Neural cell (in vitro differentiated cells): Measurements from ENCODE around the gene PREP. TPM values are rescaled to one million over a fixed set of nuclear protein-coding genes. Genes with fewer than 3 reads are reported as not detected.

Experiments
- H2AFZ ChIP-seq: fragments of 200-600, 300-800 bp; sonication (generic), shearing (Covaris generic); 2 replicates; pipeline ENCODE4 v1.6.0; 2014; ENCODE audit warnings: low read depth, mild to moderate bottlenecking, antibody characterized with exemption, low read length, moderate library complexity
- H3F3A ChIP-seq: fragments of 200-600 bp; shearing (Covaris generic); 2 replicates; pipeline ENCODE4 v1.6.1; 2016; ENCODE audit warnings: mild to moderate bottlenecking, moderate library complexity, mixed read lengths, antibody characterized with exemption, low read length; ENCODE audit not compliant: insufficient read depth, poor library complexity, severe bottlenecking
- H3K27ac ChIP-seq: fragments of 200-600, 300-800 bp; sonication (generic), shearing (Covaris generic); 2 replicates; pipeline ENCODE4 v1.5.1; 2014; ENCODE audit warnings: mild to moderate bottlenecking, low read length, moderate library complexity
- H3K27me3 ChIP-seq: fragments of 300-800, 200-600 bp; sonication (generic), shearing (Covaris generic); 2 replicates; pipeline ENCODE4 v1.6.0; 2014; ENCODE audit warnings: mild to moderate bottlenecking, low read depth, low read length, moderate library complexity; ENCODE audit not compliant: insufficient read depth
- H3K36me3 ChIP-seq: fragments of 300-800, 200-600 bp; sonication (generic), shearing (Covaris generic); 2 replicates; pipeline ENCODE4 v1.5.1; 2014; ENCODE audit warnings: mild to moderate bottlenecking, antibody characterized with exemption, low read length, moderate library complexity; ENCODE audit not compliant: insufficient read depth
- H3K4me2 ChIP-seq: fragments of 300-800, 200-600 bp; sonication (generic), shearing (Covaris generic); 2 replicates; pipeline ENCODE4 v1.6.0; 2014; ENCODE audit warnings: mild to moderate bottlenecking, low read length
- H3K4me3 ChIP-seq: fragments of 300-800, 200-600 bp; sonication (generic), shearing (Covaris generic); 2 replicates; pipeline ENCODE4 v1.5.1; 2014; ENCODE audit warnings: mild to moderate bottlenecking, low read length, moderate library complexity
- H3K79me2 ChIP-seq: fragments of 200-600 bp; shearing (Covaris generic); replicated peaks from 2 replicates; pipeline ENCODE4 v1.6.0; 2014; ENCODE audit warnings: mild to moderate bottlenecking, low read length, moderate library complexity; ENCODE audit not compliant: insufficient read depth
- H3K9ac ChIP-seq: fragments of 300-800, 200-600 bp; sonication (generic), shearing (Covaris generic); 2 replicates; pipeline ENCODE4 v1.6.1; 2016; ENCODE audit warnings: mild to moderate bottlenecking, low read length, mixed read lengths
- H3K9me2 ChIP-seq: fragments of 200-600 bp; shearing (Covaris generic); 2 replicates; pipeline ENCODE4 v1.6.1; 2016; ENCODE audit warnings: mild to moderate bottlenecking, low read length, mixed read lengths; ENCODE audit not compliant: insufficient read depth
- H3K9me3 ChIP-seq: fragments of 200-600, 300-800 bp; sonication (generic), shearing (Covaris generic); 2 replicates; pipeline ENCODE4 v1.6.1; 2016; ENCODE audit warnings: mild to moderate bottlenecking, mixed run types, low read length, moderate library complexity, mixed read lengths
- H4K20me1 ChIP-seq: fragments of 200-600 bp; shearing (Covaris generic); 2 replicates; pipeline ENCODE4 v1.6.1; 2016; ENCODE audit warnings: mild to moderate bottlenecking, mixed run types; ENCODE audit not compliant: insufficient read depth
- CTCF ChIP-seq: fragments of 450-650 bp; IDR thresholded peaks from 2 replicates; pipeline ENCODE4 v1.5.1; 2014; ENCODE audit warnings: antibody characterized with exemption, mild to moderate bottlenecking, moderate library complexity; ENCODE audit not compliant: poor library complexity, severe bottlenecking
- EP300 ChIP-seq: fragments of 450-650 bp; conservative IDR thresholded peaks from 2 replicates; pipeline ENCODE4 v1.6.1; 2014; ENCODE audit warnings: antibody characterized with exemption, mild to moderate bottlenecking, moderate library complexity; ENCODE audit not compliant: poor library complexity, severe bottlenecking
- EZH2 ChIP-seq: fragments of 200-600, 300-800 bp; shearing (Covaris generic), sonication (generic); IDR thresholded peaks from 2 replicates; pipeline ENCODE4 v1.6.1; 2014; ENCODE audit warnings: antibody characterized with exemption, low read length, borderline replicate concordance, mild to moderate bottlenecking; ENCODE audit not compliant: insufficient read depth, poor library complexity, severe bottlenecking
- MXI1 ChIP-seq: fragments of 450-650 bp; conservative IDR thresholded peaks from 2 replicates; pipeline ENCODE4 v1.6.1; 2014; ENCODE audit warnings: antibody characterized with exemption, mild to moderate bottlenecking; ENCODE audit not compliant: poor library complexity, severe bottlenecking
- POLR2AphosphoS5 ChIP-seq: IDR thresholded peaks from 2 replicates; pipeline ENCODE4 v1.6.1; 2012
- RAD21 ChIP-seq: fragments of 450-650 bp; conservative IDR thresholded peaks from 2 replicates; pipeline ENCODE4 v1.6.1; 2014; ENCODE audit warnings: antibody characterized with exemption, mild to moderate bottlenecking, moderate library complexity
- REST ChIP-seq: IDR thresholded peaks from 2 replicates; pipeline ENCODE4 v1.6.1; 2012; ENCODE audit warnings: borderline replicate concordance
- SMC3 ChIP-seq: fragments of 450-650 bp; conservative IDR thresholded peaks from 2 replicates; pipeline ENCODE4 v1.6.1; 2014; ENCODE audit warnings: antibody characterized with exemption, mild to moderate bottlenecking, moderate library complexity; ENCODE audit not compliant: poor library complexity
- TAF1 ChIP-seq: IDR thresholded peaks from 2 replicates; pipeline ENCODE4 v1.6.1; 2012; ENCODE audit warnings: low read depth
- polyA plus RNA-seq: library from polyadenylated mRNA; depleted of rRNA; stranded (reverse); fragments of >200 nt; gene quantifications from 2 replicates; pipeline ENCODE4 v1.2.3, GENCODE V29; 2014

PREP gene
- polyA plus RNA-seq, 1 donor from 2014 or later = 24.5 TPM

- Histone ChIP-seq H3F3A (no peaks in the 10 kb centered on the region), H3K27ac (no peak overlapping the region), H2AFZ (no peak overlapping the region), H3K36me3 (peaks cover 5% of the 10 kb centered on the region), H3K27me3 (no peaks in the 10 kb centered on the region), H3K4me2 (no peak overlapping the region), H3K9ac (no peak overlapping the region), H3K9me3 (no peaks in the 10 kb centered on the region), H4K20me1 (no peaks in the 10 kb centered on the region), H3K4me3 (no peak overlapping the region), H3K79me2 (no peaks in the 10 kb centered on the region), H3K9me2 (no peaks in the 10 kb centered on the region)
- TF ChIP-seq REST (no peak), EP300 (no peak), EZH2 (no peak)
These were observed 72.0 kb downstream of the PREP start for GRCh38 chr6:105330913-105331312.

GRCh38 chr6:105330364-105330763, 72.5 kb downstream of the PREP start:
- H3F3A ChIP-seq = no peaks in the 10 kb centered on the region
- no peak overlapping the region for H3K4me3 ChIP-seq
- no peaks in the 10 kb centered on the region for H3K9me3 ChIP-seq
- no peaks in the 10 kb centered on the region for H3K27me3 ChIP-seq
- no peaks in the 10 kb centered on the region for H3K9me2 ChIP-seq
- no peaks in the 10 kb centered on the region for H4K20me1 ChIP-seq
- TF ChIP-seq SMC3 (no peak), RAD21 (no peak)
- no peaks in the 10 kb centered on the region for H3K79me2 ChIP-seq
- H2AFZ ChIP-seq = no peak overlapping the region
- no peak overlapping the region for H3K27ac ChIP-seq
- peaks cover 5% of the 10 kb centered on the region for H3K36me3 ChIP-seq
- no peak overlapping the region for H3K9ac ChIP-seq
- no peak overlapping the region for H3K4me2 ChIP-seq

GRCh38 chr6:105326833-105327770, 75.8 kb downstream of the PREP start:
- H3K4me2 ChIP-seq = no peak overlapping the region
- no peaks in the 10 kb centered on the region for H3K79me2 ChIP-seq
- H3K9ac ChIP-seq = no peak overlapping the region
- H3F3A ChIP-seq = no peaks in the 10 kb centered on the region
- H3K27me3 ChIP-seq = no peaks in the 10 kb centered on the region
- no peaks in the 10 kb centered on the region for H3K9me2 ChIP-seq
- H3K4me3 ChIP-seq = no peak overlapping the region
- H2AFZ ChIP-seq = no peak overlapping the region
- H3K36me3 ChIP-seq = peaks cover 10% of the 10 kb centered on the region
- TF ChIP-seq EZH2 = no peak
- TF ChIP-seq REST = no peak
- no peak for TF ChIP-seq TAF1
- TF ChIP-seq MXI1 = no peak
- no peak for TF ChIP-seq RAD21
- TF ChIP-seq CTCF = no peak
- no peak for TF ChIP-seq EP300
- no peak for TF ChIP-seq SMC3
- TF ChIP-seq POLR2AphosphoS5 = no peak
- no peaks in the 10 kb centered on the region for H3K9me3 ChIP-seq
- H4K20me1 ChIP-seq = no peaks in the 10 kb centered on the region
- no peak overlapping the region for H3K27ac ChIP-seq
